LNCAP (cell line): ENCODE measurements around the gene ZC3HAV1.

Experiments
- CTCF ChIP-seq: fragments of 450-650 bp; IDR thresholded peaks from 2 replicates; pipeline ENCODE4 v1.5.1; 2017; ENCODE audit warnings: mild to moderate bottlenecking

Gene ZC3HAV1

GRCh38 chr7:139023076-139023475 is 86.4 kb downstream of the ZC3HAV1 start:
- no peak for TF ChIP-seq CTCF

- TF ChIP-seq CTCF, result no peak
These were observed 87.2 kb downstream of the ZC3HAV1 start for GRCh38 chr7:139022286-139022685.

- no peak for TF ChIP-seq CTCF
These were observed 90.6 kb downstream of the ZC3HAV1 start for GRCh38 chr7:139018910-139019309.

- peak; percentile 80 for TF ChIP-seq CTCF
These were observed 92.5 kb downstream of the ZC3HAV1 start for GRCh38 chr7:139016931-139017511.

GRCh38 chr7:139011373-139011772 is 98.1 kb downstream of the ZC3HAV1 start:
- TF ChIP-seq CTCF, result no peak

GRCh38 chr7:139004321-139005090 is 105.0 kb downstream of the ZC3HAV1 start:
- TF ChIP-seq CTCF, result no peak

GRCh38 chr7:138999414-138999813 is 110.1 kb downstream of the ZC3HAV1 start:
- TF ChIP-seq CTCF, result no peak
